GM12872 (cell line): ENCODE data around the gene FBRS.

Experiments used
- TF ChIP-seq, protein P1 (sequence below): IDR thresholded peaks from 3 replicates; pipeline ENCODE4 v1.5.1; 2011; ENCODE audit warnings: low read depth, mild to moderate bottlenecking, low read length, moderate library complexity; ENCODE audit not compliant: insufficient read depth

FBRS gene

DNA sequence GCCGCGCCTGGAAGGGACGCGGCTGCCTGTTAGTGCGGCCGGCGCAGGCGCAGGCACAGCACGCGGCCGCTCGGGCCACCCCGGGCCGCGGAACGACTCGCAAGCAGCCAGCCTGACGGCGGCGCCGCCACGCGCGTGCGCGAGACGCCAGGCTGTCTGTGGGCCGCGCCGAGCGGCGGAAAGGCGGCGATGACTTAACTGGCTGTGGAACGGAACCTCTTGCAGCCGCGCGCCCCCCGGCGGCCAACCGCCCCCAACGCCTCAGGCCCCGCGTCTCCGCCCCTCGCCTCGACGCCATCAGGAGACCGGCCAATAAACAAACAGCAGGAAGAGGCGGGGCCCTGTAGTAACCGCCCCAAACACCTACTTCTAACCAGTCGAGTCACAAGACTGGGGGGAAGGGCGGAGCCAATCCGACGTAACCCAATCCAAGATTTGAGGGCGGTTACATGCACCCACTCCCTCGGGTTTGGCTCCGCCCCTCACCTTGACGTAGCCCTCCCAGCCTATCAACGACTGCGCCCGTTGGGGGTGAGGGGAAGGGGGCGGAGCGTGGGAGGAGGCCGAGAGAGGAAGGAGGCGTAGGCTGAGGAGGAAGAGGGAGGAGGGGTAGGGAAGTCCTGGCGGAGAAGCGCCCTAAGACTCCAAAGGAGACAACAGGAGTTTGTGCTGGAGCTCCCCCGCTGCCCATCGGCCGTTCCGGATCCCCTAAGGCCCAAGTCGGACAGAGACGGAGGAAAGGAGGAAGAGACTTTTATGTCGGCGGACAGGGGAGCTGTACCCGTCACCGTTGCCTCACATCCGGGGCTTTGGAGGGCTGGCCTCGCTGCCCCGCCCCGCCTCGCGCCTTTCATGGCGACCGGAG is at the start of gene FBRS:
TSS of gene FBRS (plus strand) at position 566 of the 865 bp plus-strand sequence. CDS start 1,088 bp downstream, outside the sequence.
- TF ChIP-seq, protein P1, sequence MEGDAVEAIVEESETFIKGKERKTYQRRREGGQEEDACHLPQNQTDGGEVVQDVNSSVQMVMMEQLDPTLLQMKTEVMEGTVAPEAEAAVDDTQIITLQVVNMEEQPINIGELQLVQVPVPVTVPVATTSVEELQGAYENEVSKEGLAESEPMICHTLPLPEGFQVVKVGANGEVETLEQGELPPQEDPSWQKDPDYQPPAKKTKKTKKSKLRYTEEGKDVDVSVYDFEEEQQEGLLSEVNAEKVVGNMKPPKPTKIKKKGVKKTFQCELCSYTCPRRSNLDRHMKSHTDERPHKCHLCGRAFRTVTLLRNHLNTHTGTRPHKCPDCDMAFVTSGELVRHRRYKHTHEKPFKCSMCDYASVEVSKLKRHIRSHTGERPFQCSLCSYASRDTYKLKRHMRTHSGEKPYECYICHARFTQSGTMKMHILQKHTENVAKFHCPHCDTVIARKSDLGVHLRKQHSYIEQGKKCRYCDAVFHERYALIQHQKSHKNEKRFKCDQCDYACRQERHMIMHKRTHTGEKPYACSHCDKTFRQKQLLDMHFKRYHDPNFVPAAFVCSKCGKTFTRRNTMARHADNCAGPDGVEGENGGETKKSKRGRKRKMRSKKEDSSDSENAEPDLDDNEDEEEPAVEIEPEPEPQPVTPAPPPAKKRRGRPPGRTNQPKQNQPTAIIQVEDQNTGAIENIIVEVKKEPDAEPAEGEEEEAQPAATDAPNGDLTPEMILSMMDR: peak; percentile 75

DNA sequence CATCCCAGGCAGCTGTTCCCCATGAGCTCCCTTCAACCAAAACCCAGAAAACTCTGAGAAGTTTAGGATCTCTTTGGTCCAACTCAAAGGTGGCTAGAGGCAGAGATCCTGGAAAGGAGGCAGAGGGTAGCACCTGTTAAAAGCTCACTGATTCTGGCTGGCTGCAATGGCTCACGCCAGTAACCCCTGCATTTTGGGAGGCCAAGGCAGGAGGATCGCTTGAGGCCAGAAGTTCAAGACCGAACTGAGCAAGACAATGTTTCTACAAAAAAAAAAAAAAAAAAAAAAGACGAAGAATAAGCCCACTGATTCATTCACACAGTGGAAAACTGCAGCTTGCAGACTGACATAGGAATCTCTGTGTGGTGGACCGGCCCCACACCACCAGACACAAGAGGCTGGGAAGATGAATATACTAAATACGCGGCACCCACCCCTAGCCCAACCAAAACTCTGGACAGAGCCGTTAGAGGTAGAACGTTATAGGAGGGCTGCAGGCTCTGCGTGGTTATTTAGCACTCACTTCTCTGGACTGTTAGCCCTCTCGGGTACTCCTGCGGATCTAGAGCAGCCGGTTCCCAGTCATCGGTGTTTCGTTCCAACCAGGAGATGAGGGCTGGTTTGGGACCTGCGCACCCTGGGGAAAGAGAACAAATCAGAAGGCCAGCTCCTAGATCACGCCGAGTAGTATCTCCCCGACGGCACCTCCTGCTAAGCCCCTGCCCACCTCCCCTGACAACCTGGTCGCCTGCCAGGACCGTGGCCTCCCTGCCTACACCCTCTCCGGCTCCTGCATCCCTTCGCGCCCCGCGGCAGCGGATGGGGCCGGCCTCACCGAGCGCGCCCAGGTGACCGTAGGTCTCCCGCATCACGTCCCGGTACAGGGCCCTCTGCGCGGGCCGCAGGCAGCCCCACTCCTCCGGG is 49.0 kb upstream of the FBRS start:
- TF ChIP-seq, protein P1: no peak

DNA sequence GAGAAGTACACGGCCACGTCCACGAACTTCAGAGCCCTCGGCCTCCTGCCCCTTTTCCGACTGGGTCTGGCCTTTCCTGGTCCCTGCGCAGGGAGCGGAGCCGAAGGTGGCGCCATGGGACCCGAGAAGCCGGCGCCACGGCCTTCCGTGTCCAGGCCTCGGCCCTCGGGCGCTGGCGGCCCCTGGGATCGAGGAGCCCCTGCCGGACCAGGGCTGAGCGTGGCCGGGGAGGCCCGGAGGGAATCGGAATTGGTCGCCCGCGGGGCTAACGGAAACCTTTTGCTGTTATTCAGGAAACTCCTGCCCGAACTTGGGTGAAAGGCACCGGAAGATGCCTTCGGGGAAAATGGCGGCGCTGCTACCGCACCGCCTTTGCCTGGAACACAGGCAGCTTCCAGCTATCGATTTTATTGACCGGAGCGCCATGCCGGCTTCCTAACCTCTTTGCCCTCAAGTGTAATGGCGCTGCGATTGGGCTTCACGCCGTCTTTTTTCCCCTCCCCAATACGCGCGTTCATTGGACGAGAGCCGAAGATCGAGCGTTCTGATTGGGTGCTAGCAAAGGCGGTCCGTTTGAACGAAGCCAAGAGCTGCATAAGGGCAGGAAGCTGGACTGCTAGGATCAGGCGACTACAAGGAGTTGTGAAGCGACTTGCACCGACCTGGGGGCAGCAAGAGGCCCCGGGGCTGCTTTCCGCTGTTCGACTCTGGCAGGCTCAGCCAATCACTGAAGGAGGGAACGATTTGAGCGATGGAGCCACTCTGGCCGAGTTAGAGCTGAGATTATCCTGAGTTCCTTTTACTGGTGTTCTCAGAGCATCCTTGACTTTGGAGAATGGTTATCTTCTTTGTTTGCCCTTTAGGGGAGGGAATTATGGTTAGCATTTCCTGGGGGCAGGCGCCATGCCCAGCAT is 48.0 kb upstream of the FBRS start, which contains the start of gene ZNF689:
TSS of gene ZNF689 (minus strand) at position 464 of the 914 bp plus-strand sequence. CDS start at position 116, 348 bp downstream.
- TF ChIP-seq, protein P1: no peak

DNA sequence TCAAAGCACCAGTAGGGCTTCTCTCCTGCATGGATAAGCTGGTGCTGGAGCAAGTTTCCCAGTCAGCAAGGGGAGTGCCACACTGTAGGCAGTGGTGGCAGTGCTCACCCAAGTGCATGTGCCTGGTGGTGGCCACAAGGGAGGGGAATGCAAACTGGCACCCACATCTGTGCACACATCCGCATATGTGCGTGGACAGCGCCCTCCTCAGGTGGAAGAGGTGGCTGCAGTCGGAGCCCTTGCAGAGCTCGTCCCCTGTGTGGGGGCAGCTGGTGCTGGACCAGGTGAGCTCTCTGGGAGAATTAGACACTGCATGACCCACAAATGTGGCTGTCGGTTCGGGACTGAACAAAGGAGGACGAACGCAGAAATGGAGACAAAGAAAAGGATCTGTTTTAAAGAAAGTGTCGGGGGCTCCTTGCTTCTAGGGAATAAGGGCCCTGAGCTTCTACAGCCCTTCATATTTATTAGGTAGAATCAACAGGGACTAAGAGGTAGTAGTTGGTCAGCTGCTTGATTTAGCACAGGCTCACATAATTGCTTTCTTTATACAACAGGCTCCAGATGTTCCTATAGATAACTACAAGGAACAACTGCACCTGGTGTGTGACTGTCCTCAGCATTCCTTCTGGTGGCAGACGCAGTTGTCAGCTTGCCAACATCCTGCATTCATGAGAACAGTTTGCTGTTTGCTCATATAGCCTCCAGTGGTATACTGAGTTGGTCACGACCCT is 42.7 kb upstream of the FBRS start:
- TF ChIP-seq, protein P1: peak; percentile 82

DNA sequence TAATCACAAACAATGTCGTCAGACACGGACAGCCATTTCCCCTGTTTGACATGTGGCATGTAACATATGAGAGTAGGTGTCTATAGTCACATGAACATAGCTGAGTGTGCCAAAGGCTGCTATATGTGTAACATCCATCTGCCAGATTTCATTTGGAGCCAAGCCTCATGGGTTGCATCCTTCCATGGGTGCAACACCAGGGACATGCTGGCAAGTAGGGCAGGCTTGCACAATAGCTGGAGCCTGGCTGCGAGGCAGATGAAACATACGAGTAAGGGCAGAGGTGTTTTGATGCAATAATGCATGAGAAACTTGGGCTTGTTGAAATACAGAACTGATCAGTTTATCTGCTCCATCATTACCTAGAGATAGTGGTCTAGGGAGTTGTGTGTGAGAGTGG is 39.0 kb upstream of the FBRS start:
- TF ChIP-seq, protein P1: no peak

DNA sequence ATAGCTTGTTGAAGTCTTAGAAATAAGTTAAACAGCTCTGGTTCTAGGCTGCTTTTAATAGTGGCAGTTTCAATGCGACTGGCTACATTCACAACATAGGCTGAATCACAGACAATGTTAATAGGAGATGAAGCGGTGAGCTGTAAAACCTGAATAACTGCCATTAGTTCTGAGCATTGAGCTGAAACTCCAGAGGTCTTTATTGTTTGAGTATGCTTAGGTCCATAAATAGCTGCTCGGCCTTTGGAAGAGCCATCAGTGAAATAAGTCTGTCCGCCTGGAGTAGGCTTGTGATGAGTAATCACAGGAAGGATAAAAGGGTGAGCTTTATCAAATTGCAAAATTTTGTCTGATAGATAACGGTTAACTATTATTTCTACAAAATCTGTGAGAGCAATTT is 38.6 kb upstream of the FBRS start:
- TF ChIP-seq, protein P1: no peak
